Brain microvascular endothelial cell (primary cell): Measurements from ENCODE around the gene ZNF594.
"Not testable (repeated sequence)": the region's sequence is repeated elsewhere in the genome, so short reads cannot be mapped to it uniquely, and the experiment has no call there.

Experiments
- DNase-seq: peaks from one replicate; pipeline ENCODE4 v3.0.0-alpha.2; 2020
- H3K27ac ChIP-seq: fragments of 250-450 bp; sonication (Bioruptor Pico); 2 replicates; pipeline ENCODE4 v1.5.1; 2020; ENCODE audit warnings: mild to moderate bottlenecking, moderate library complexity
- H3K27me3 ChIP-seq: fragments of 250-450 bp; sonication (Bioruptor Pico); replicated peaks from 2 replicates; pipeline ENCODE4 v1.5.1; 2020; ENCODE audit warnings: mild to moderate bottlenecking
- H3K36me3 ChIP-seq: fragments of 250-450 bp; sonication (Bioruptor Pico); replicated peaks from 2 replicates; pipeline ENCODE4 v1.5.1; 2020; ENCODE audit warnings: mild to moderate bottlenecking
- H3K4me3 ChIP-seq: 2 replicates; pipeline ENCODE4 v1.5.1; 2011; ENCODE audit warnings: low read depth, mild to moderate bottlenecking, control low read depth, low read length, moderate library complexity
- in situ Hi-C: cut with HindIII; loops from 2 replicates; pipeline ENCODE4 v1.10.0; 2017; ENCODE audit warnings: low sequenced_read_pairs, low pct_ligation_motif_present
- TF ChIP-seq, protein P1 (sequence below): IDR thresholded peaks from 2 replicates; pipeline ENCODE4 v1.5.1; 2011; ENCODE audit warnings: low read depth, mild to moderate bottlenecking, moderate library complexity, low read length, control low read depth, inconsistent platforms; ENCODE audit errors: missing control alignments

The ZNF594 gene

DNA sequence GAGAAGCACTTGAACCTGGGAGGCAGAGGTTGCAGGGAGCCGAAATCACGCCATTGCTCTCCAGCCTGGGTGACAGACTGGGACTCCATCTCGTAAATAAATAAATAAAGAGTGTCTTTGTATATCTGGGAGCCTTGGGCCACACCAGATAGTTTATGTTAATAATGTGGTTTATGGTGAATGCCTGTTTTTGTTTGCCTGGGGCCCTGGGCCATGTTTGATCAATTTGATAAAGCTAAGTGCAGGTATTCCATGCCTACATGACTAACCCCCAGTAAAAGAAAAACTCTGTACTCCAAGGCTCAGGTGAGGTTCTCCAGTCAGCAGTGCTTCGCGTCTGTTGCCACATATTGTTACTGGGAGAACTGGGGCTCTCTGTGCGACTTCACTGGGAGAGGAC, 27.9 kb upstream of the ZNF594 start:
- H3K36me3 ChIP-seq, result no peaks in the 10 kb centered on the region
- TF ChIP-seq, protein P1, sequence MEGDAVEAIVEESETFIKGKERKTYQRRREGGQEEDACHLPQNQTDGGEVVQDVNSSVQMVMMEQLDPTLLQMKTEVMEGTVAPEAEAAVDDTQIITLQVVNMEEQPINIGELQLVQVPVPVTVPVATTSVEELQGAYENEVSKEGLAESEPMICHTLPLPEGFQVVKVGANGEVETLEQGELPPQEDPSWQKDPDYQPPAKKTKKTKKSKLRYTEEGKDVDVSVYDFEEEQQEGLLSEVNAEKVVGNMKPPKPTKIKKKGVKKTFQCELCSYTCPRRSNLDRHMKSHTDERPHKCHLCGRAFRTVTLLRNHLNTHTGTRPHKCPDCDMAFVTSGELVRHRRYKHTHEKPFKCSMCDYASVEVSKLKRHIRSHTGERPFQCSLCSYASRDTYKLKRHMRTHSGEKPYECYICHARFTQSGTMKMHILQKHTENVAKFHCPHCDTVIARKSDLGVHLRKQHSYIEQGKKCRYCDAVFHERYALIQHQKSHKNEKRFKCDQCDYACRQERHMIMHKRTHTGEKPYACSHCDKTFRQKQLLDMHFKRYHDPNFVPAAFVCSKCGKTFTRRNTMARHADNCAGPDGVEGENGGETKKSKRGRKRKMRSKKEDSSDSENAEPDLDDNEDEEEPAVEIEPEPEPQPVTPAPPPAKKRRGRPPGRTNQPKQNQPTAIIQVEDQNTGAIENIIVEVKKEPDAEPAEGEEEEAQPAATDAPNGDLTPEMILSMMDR, result no peak
- H3K27ac ChIP-seq, result no peak overlapping the region
- H3K4me3 ChIP-seq, result no peak overlapping the region
- H3K27me3 ChIP-seq, result no peaks in the 10 kb centered on the region
- in situ Hi-C loops, result no loop called here
- no peak for DNase-seq

DNA sequence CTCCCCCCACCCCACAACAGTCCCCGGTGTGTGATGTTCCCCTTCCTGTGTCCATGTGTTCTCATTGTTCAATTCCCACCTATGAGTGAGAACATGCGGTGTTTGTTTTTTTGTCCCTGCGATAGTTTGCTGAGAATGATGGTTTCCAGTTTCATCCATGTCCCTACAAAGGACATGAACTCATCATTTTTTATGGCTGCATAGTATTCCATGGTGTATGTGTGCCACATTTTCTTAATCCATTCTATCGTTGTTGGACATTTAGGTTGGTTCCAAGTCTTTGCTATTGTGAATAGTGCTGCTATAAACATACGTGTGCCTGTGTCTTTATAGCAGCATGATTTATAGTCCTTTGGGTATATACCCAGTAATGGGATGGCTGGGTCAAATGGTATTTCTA, 25.9 kb upstream of the ZNF594 start:
- H3K4me3 ChIP-seq, H3K36me3 ChIP-seq, H3K27ac ChIP-seq, H3K27me3 ChIP-seq, DNase-seq, in situ Hi-C loops: not testable (repeated sequence)

DNA sequence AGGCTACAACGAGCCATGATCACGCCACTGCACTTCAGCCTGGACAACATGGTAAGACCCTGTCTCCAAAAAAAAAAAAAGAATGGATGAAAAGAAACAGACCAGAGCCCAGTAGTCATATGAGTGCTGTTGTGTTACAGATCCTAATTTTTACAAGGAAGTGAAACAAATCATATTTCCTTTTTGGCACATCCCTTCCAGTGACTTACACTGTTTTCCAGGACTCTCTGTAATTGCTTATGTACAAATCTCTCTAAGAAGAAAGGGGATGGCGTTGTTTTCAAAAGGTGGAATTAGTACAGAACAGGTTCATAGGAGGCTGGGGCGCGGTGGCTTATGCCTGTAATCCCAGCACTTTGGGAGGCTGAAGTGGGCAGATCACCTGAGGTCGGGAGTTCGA, 19.8 kb upstream of the ZNF594 start:
- no peak overlapping the region for H3K27ac ChIP-seq

DNA sequence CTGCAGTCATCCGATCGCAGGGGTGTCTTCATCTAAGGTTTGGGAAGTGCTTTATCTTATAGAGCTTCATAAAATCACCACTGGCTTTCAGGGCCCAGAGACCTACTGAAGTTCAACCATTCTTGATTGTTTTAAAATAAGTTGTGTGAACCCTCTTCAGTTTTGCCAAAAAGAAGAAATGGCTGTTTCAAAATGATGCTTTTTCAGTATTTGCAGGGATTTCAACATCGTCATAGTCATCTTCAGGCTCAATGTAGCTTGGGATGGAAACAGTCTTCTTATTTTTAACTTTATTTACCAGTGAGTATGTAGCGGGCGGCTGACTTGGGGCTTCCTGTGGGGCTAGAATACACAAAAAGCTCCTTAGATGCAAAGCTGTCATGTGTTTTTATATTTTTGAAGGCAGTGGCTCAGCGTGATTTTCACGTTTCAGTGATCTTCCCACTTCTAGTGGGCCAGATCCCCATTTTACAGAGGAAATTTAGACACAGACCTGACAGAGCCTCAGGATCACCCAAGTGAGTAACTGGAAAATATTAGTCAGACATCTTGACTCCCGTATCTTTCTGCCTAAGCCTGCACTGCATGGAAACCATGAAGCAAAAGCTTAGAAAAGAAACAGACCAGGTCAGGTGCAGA, 19.1 kb upstream of the ZNF594 start:
- Histone ChIP-seq H3K27me3 (no peaks in the 10 kb centered on the region), H3K4me3 (no peak overlapping the region), H3K36me3 (no peaks in the 10 kb centered on the region), H3K27ac (no peak overlapping the region)
- in situ Hi-C loops, result no loop called here
- DNase-seq, result no peak
- TF ChIP-seq, protein P1, result no peak

More for the DNA sequence above, 19.8 kb upstream of the ZNF594 start:
- no peak for DNase-seq
- Histone ChIP-seq H3K4me3 (no peak overlapping the region), H3K36me3 (no peaks in the 10 kb centered on the region), H3K27me3 (no peaks in the 10 kb centered on the region)
- TF ChIP-seq, protein P1, result no peak
- in situ Hi-C loops, result no loop called here

DNA sequence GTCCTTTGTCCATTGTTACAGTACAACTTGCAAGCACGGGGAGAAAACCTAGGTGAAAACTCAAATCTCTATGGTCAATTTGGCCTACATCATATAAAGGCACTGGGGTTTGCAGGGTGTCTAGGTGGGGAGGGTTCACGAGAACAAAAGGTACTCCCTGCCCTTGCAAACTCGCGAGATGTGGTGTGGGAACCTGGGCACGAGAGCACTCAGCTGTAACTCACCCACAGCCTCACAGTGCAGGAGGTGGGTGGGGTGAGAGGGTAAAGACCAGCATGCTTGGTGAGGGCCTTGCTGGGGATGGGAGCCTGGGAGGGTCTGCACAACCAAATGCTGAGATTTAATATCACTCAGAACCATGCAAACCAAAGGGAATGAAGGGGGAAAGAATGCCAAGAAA, 18.4 kb upstream of the ZNF594 start:
- TF ChIP-seq, protein P1, result no peak
- H3K36me3 ChIP-seq, result no peaks in the 10 kb centered on the region
- H3K27me3 ChIP-seq, result no peaks in the 10 kb centered on the region
- no peak overlapping the region for H3K4me3 ChIP-seq
- DNase-seq, result no peak
- H3K27ac ChIP-seq, result no peak overlapping the region
- in situ Hi-C loops, result no loop called here

DNA sequence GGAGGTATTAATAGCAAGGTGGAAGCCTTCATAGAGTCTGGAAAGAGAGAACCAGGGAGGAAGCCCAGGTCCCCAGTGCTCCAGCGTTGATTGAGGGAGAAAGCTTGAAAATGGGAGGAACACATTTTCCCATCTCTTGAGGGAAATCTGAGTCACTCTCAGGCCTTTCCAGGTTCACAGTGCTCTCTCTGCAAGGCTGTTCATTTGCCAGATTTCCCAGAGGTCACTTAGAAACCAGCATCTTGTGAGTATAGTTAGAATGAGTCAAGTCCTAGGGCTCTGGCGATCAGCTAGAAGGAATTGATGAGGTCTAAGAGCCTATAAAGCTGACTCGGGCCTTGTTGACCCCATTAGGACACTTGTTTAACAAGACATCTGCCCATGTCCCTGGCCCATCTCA, 17.7 kb upstream of the ZNF594 start:
- in situ Hi-C loops, result no loop called here
- TF ChIP-seq, protein P1, result no peak
- peak; percentile 35 for DNase-seq
- H3K27me3 ChIP-seq, result no peaks in the 10 kb centered on the region
- H3K4me3 ChIP-seq, result no peak overlapping the region
- H3K27ac ChIP-seq, result no peak overlapping the region
- H3K36me3 ChIP-seq, result no peaks in the 10 kb centered on the region
